AG10803 (cell line): Measurements from ENCODE around the gene C6orf62.
"Not testable (repeated sequence)": the region's sequence is repeated elsewhere in the genome, so short reads cannot be mapped to it uniquely, and the experiment has no call there.

Experiments used
- DNase-seq: peaks from one replicate; pipeline ENCODE4 v3.0.0; 2010; ENCODE audit warnings: low read depth
- H3K4me3 ChIP-seq: 2 replicates; pipeline ENCODE4 v1.5.1; 2011; ENCODE audit warnings: mild to moderate bottlenecking, low read length, control low read depth
- CTCF ChIP-seq: conservative IDR thresholded peaks from 2 replicates; pipeline ENCODE4 v1.5.1; 2011; ENCODE audit warnings: mild to moderate bottlenecking, low read length, control low read depth, inconsistent platforms

C6orf62 gene

GRCh38 chr6:24672620-24673182 lies 46.3 kb downstream of the C6orf62 start:
- no peak for DNase-seq
- no peak overlapping the region for H3K4me3 ChIP-seq
- no peak for TF ChIP-seq CTCF

- H3K4me3 ChIP-seq, DNase-seq: not testable (repeated sequence)
These were observed 47.9 kb downstream of the C6orf62 start for GRCh38 chr6:24671077-24671476.

GRCh38 chr6:24670492-24670891 lies 48.5 kb downstream of the C6orf62 start:
- DNase-seq, H3K4me3 ChIP-seq: not testable (repeated sequence)

- H3K4me3 ChIP-seq, result no peak overlapping the region
- TF ChIP-seq CTCF, result no peak
- DNase-seq, result no peak
These were observed 50.0 kb downstream of the C6orf62 start for GRCh38 chr6:24668997-24669361.

- not testable (repeated sequence) for DNase-seq, H3K4me3 ChIP-seq
These were observed 50.6 kb downstream of the C6orf62 start for GRCh38 chr6:24668066-24668996.

GRCh38 chr6:24667378-24667803 lies 51.6 kb downstream of the C6orf62 start:
- peak; percentile 27 for DNase-seq
- H3K4me3 ChIP-seq, result peak overlapping the region; percentile 100
- TF ChIP-seq CTCF, result no peak

- DNase-seq, result peak; percentile 96
- H3K4me3 ChIP-seq, result peak within 1 kb of the TSS; percentile 100
- TF ChIP-seq CTCF, result peak; percentile 61
These were observed 52.1 kb downstream of the C6orf62 start, which contains the start of the genes ACOT13 and TDP2 for GRCh38 chr6:24666641-24667377. TSS of gene ACOT13 (plus strand) at chr6:24667077. CDS start at chr6:24667264, 187 bp downstream. TSS of gene TDP2 (minus strand) at chr6:24666899. CDS start at chr6:24666862, 37 bp downstream.

GRCh38 chr6:24666097-24666640 lies 52.8 kb downstream of the C6orf62 start:
- DNase-seq, result peak; percentile 25
- no peak for TF ChIP-seq CTCF

More at GRCh38 chr6:24666097-24666640, 52.8 kb downstream of the C6orf62 start:
- peak overlapping the region; percentile 100 for H3K4me3 ChIP-seq
